ENCODE results near the gene WFIKKN2.
"Not testable (repeated sequence)": the region's sequence is repeated elsewhere in the genome, so short reads cannot be mapped to it uniquely, and the experiment has no call there.

Gene WFIKKN2

GRCh38 chr17:50858486-50859225 lies 23.3 kb downstream of the WFIKKN2 start:
- DNase-seq = no peak

- DNase-seq = not testable (repeated sequence)
These were observed 24.3 kb downstream of the WFIKKN2 start for GRCh38 chr17:50859727-50860126.

GRCh38 chr17:50861334-50861676 lies 25.9 kb downstream of the WFIKKN2 start:
- no peak for DNase-seq

GRCh38 chr17:50861822-50862528 lies 26.6 kb downstream of the WFIKKN2 start:
- DNase-seq = no peak

GRCh38 chr17:50863221-50863843 lies 27.9 kb downstream of the WFIKKN2 start:
- peak; percentile 73 for DNase-seq

GRCh38 chr17:50863931-50864330 lies 28.5 kb downstream of the WFIKKN2 start:
- no peak for DNase-seq

GRCh38 chr17:50864747-50865059 lies 29.3 kb downstream of the WFIKKN2 start:
- DNase-seq = no peak

- peak; percentile 71 for DNase-seq
These were observed 29.9 kb downstream of the WFIKKN2 start for GRCh38 chr17:50865060-50865867.

GRCh38 chr17:50865868-50866260 lies 30.5 kb downstream of the WFIKKN2 start:
- no peak for DNase-seq

- DNase-seq = peak; percentile 100
These were observed 31.0 kb downstream of the WFIKKN2 start, which contains the start of gene TOB1 for GRCh38 chr17:50866261-50866949. Gene TOB1 (minus strand): TSS chr17:50866354. CDS start chr17:50864017, 2,337 bp downstream.

- DNase-seq = peak; percentile 97
These were observed 31.6 kb downstream of the WFIKKN2 start for GRCh38 chr17:50866950-50867362.

GRCh38 chr17:50867363-50868139 lies 32.2 kb downstream of the WFIKKN2 start:
- DNase-seq = peak; percentile 99

- no peak for DNase-seq
These were observed 32.7 kb downstream of the WFIKKN2 start for GRCh38 chr17:50868140-50868438.

- DNase-seq = no peak
These were observed 33.2 kb downstream of the WFIKKN2 start for GRCh38 chr17:50868602-50869001.

- no peak for DNase-seq
These were observed 36.0 kb downstream of the WFIKKN2 start for GRCh38 chr17:50871364-50871763.

GRCh38 chr17:50871898-50872297 lies 36.5 kb downstream of the WFIKKN2 start:
- no peak for DNase-seq

- no peak for DNase-seq
These were observed 37.5 kb downstream of the WFIKKN2 start for GRCh38 chr17:50872710-50873424.

- DNase-seq = no peak
These were observed 39.7 kb downstream of the WFIKKN2 start for GRCh38 chr17:50875074-50875473.

- not testable (repeated sequence) for DNase-seq
These were observed 41.7 kb downstream of the WFIKKN2 start for GRCh38 chr17:50877042-50877441.

- DNase-seq = no peak
These were observed 42.5 kb downstream of the WFIKKN2 start for GRCh38 chr17:50877838-50878237.

- DNase-seq = no peak
These were observed 43.7 kb downstream of the WFIKKN2 start for GRCh38 chr17:50879086-50879485.
